DOHH2 (cell line): ENCODE measurements around the gene VWA5B1.

Experiments used
- H3F3A ChIP-seq: fragments of 200-600 bp; sonication (generic), shearing (Covaris generic); 2 replicates; pipeline ENCODE4 v1.6.0; 2016; ENCODE audit warnings: antibody characterized with exemption, mild to moderate bottlenecking; ENCODE audit not compliant: control insufficient read depth, insufficient read depth
- H3K27ac ChIP-seq: fragments of 200-600 bp; sonication (generic); 2 replicates; pipeline ENCODE4 v1.5.1; 2014; ENCODE audit warnings: low read depth, mild to moderate bottlenecking, low read length, moderate library complexity
- H3K27me3 ChIP-seq: fragments of 200-600 bp; sonication (generic); 2 replicates; pipeline ENCODE4 v1.6.1; 2014; ENCODE audit warnings: mild to moderate bottlenecking, low read length, mixed read lengths; ENCODE audit not compliant: control insufficient read depth
- H3K36me3 ChIP-seq: fragments of 200-600 bp; sonication (generic); 2 replicates; pipeline ENCODE4 v1.6.1; 2014; ENCODE audit warnings: mild to moderate bottlenecking, low read length, moderate library complexity, mixed read lengths; ENCODE audit not compliant: control insufficient read depth
- H3K4me1 ChIP-seq: fragments of 200-600 bp; sonication (generic); 2 replicates; pipeline ENCODE4 v1.6.1; 2014; ENCODE audit warnings: mild to moderate bottlenecking, low read length, mixed read lengths; ENCODE audit not compliant: control insufficient read depth
- H3K4me2 ChIP-seq: fragments of 200-600 bp; sonication (generic); 2 replicates; pipeline ENCODE4 v1.6.0; 2014; ENCODE audit warnings: mild to moderate bottlenecking, low read length, moderate library complexity
- H3K4me3 ChIP-seq: fragments of 200-600 bp; sonication (generic); 2 replicates; pipeline ENCODE4 v1.5.1; 2014; ENCODE audit warnings: mild to moderate bottlenecking, low read length, mixed read lengths
- H3K79me2 ChIP-seq: fragments of 200-600 bp; sonication (generic); 2 replicates; pipeline ENCODE4 v1.6.1; 2014; ENCODE audit warnings: mild to moderate bottlenecking, low read length, mixed read lengths; ENCODE audit not compliant: control insufficient read depth
- H3K9me2 ChIP-seq: fragments of 200-600 bp; sonication (generic); replicated peaks from 2 replicates; pipeline ENCODE4 v1.6.1; 2014; ENCODE audit warnings: mild to moderate bottlenecking, low read length, mixed read lengths; ENCODE audit not compliant: control insufficient read depth
- H3K9me3 ChIP-seq: fragments of 200-600 bp; sonication (generic); 2 replicates; pipeline ENCODE4 v1.6.1; 2014; ENCODE audit warnings: antibody characterized with exemption, low read length, mixed read lengths; ENCODE audit not compliant: control insufficient read depth, insufficient read depth
- H4K20me1 ChIP-seq: fragments of 200-600 bp; sonication (generic); 2 replicates; pipeline ENCODE4 v1.6.0; 2014; ENCODE audit warnings: low read depth, mild to moderate bottlenecking, antibody characterized with exemption, low read length, moderate library complexity; ENCODE audit not compliant: control insufficient read depth, insufficient read depth
- CTCF ChIP-seq: fragments of 200-600 bp; sonication (generic); IDR thresholded peaks from one replicate; pipeline ENCODE4 v1.5.1; 2014; ENCODE audit warnings: antibody characterized with exemption, mild to moderate bottlenecking, low read depth, low read length; ENCODE audit not compliant: poor library complexity, severe bottlenecking
- EZH2phosphoT487 ChIP-seq: fragments of 200-600 bp; sonication (generic); IDR thresholded peaks from 2 replicates; pipeline ENCODE4 v1.6.1; 2017; ENCODE audit warnings: borderline replicate concordance, mild to moderate bottlenecking, antibody characterized with exemption, low read length, moderate library complexity, mixed read lengths

The VWA5B1 gene

GRCh38 chr1:20291645-20292084 is 990 bp downstream of the VWA5B1 start:
- no peak overlapping the region for H3K4me2 ChIP-seq
- H3K27ac ChIP-seq = no peak overlapping the region
- H3K36me3 ChIP-seq = no peaks in the 10 kb centered on the region
- H3K4me3 ChIP-seq = no peak overlapping the region
- TF ChIP-seq CTCF (no peak), EZH2phosphoT487 (no peak)
- H4K20me1 ChIP-seq = no peaks in the 10 kb centered on the region
- no peaks in the 10 kb centered on the region for H3K9me3 ChIP-seq
- H3K9me2 ChIP-seq = no peaks in the 10 kb centered on the region
- no peaks in the 10 kb centered on the region for H3K79me2 ChIP-seq
- no peaks in the 10 kb centered on the region for H3F3A ChIP-seq
- no peaks in the 10 kb centered on the region for H3K27me3 ChIP-seq
- no peaks in the 10 kb centered on the region for H3K4me1 ChIP-seq

GRCh38 chr1:20298626-20299025 is 8.0 kb downstream of the VWA5B1 start:
- no peak overlapping the region for H3K4me3 ChIP-seq
- H3K4me1 ChIP-seq = no peaks in the 10 kb centered on the region
- no peaks in the 10 kb centered on the region for H3K79me2 ChIP-seq
- no peaks in the 10 kb centered on the region for H3F3A ChIP-seq
- no peaks in the 10 kb centered on the region for H3K9me2 ChIP-seq
- H3K4me2 ChIP-seq = no peak overlapping the region
- TF ChIP-seq CTCF (no peak), EZH2phosphoT487 (no peak)
- no peaks in the 10 kb centered on the region for H3K36me3 ChIP-seq
- no peak overlapping the region for H3K27ac ChIP-seq
- peaks cover 3% of the 10 kb centered on the region; the same call in 1 of the 2 replicates for H3K27me3 ChIP-seq
- no peaks in the 10 kb centered on the region for H3K9me3 ChIP-seq
- no peaks in the 10 kb centered on the region for H4K20me1 ChIP-seq

GRCh38 chr1:20301463-20302107 is 10.9 kb downstream of the VWA5B1 start:
- Histone ChIP-seq H3K27me3 (peaks cover 3% of the 10 kb centered on the region; the same call in 1 of the 2 replicates), H3K9me2 (no peaks in the 10 kb centered on the region), H3F3A (no peaks in the 10 kb centered on the region), H3K4me2 (no peak overlapping the region), H3K4me1 (no peaks in the 10 kb centered on the region), H3K4me3 (no peak overlapping the region), H3K36me3 (no peaks in the 10 kb centered on the region), H4K20me1 (no peaks in the 10 kb centered on the region), H3K79me2 (no peaks in the 10 kb centered on the region), H3K9me3 (no peaks in the 10 kb centered on the region), H3K27ac (no peak overlapping the region)
- no peak for TF ChIP-seq CTCF
- no peak for TF ChIP-seq EZH2phosphoT487

GRCh38 chr1:20302108-20302471 is 11.4 kb downstream of the VWA5B1 start:
- Histone ChIP-seq H3K4me3 (no peak overlapping the region), H3K4me2 (no peak overlapping the region), H3K79me2 (no peaks in the 10 kb centered on the region), H3K36me3 (no peaks in the 10 kb centered on the region), H3K27ac (no peak overlapping the region), H3K4me1 (no peaks in the 10 kb centered on the region), H3K9me3 (no peaks in the 10 kb centered on the region), H3F3A (no peaks in the 10 kb centered on the region), H3K27me3 (peaks cover 3% of the 10 kb centered on the region; the same call in 1 of the 2 replicates), H4K20me1 (no peaks in the 10 kb centered on the region), H3K9me2 (no peaks in the 10 kb centered on the region)
- TF ChIP-seq CTCF = no peak
- TF ChIP-seq EZH2phosphoT487 = no peak
